DMS153 treated with DMSO at 0.1 percent for 48 hours (cell line): Measurements from ENCODE around the gene PRTG.
"Not testable (repeated sequence)": the region's sequence is repeated elsewhere in the genome, so short reads cannot be mapped to it uniquely, and the experiment has no call there.

Experiments used
- DNase-seq: peaks from one replicate; lab custom pipeline; 2025; ENCODE audit not compliant: unreplicated experiment; lab: John Stamatoyannopoulos, UW

PRTG gene

GRCh38 chr15:55750706-55751105, 7.8 kb upstream of the PRTG start:
- no peak for DNase-seq

GRCh38 chr15:55743729-55744655, 1.0 kb upstream of the PRTG start:
- DNase-seq = no peak

GRCh38 chr15:55742498-55742926, 440 bp downstream of the PRTG start:
- DNase-seq = no peak

- no peak for DNase-seq
These were observed 987 bp downstream of the PRTG start for GRCh38 chr15:55741833-55742497.

- DNase-seq = no peak
These were observed 1.7 kb downstream of the PRTG start for GRCh38 chr15:55740981-55741832.

GRCh38 chr15:55740359-55740878, 2.5 kb downstream of the PRTG start:
- DNase-seq = no peak

- DNase-seq = no peak
These were observed 3.3 kb downstream of the PRTG start for GRCh38 chr15:55739641-55740040.

- DNase-seq = no peak
These were observed 4.2 kb downstream of the PRTG start for GRCh38 chr15:55738715-55739114.

- no peak for DNase-seq
These were observed 5.6 kb downstream of the PRTG start for GRCh38 chr15:55737373-55737772.

GRCh38 chr15:55736756-55737155, 6.2 kb downstream of the PRTG start:
- no peak for DNase-seq

GRCh38 chr15:55734641-55735040, 8.3 kb downstream of the PRTG start:
- no peak for DNase-seq

GRCh38 chr15:55733461-55733860, 9.5 kb downstream of the PRTG start:
- DNase-seq = not testable (repeated sequence)

- no peak for DNase-seq
These were observed 21.3 kb downstream of the PRTG start for GRCh38 chr15:55721554-55722185.

- no peak for DNase-seq
These were observed 27.4 kb downstream of the PRTG start for GRCh38 chr15:55715355-55716076.

- no peak for DNase-seq
These were observed 28.9 kb downstream of the PRTG start for GRCh38 chr15:55714064-55714463.

- DNase-seq = no peak
These were observed 30.6 kb downstream of the PRTG start for GRCh38 chr15:55712363-55712762.

- no peak for DNase-seq
These were observed 32.7 kb downstream of the PRTG start for GRCh38 chr15:55710286-55710685.

GRCh38 chr15:55709458-55709857, 33.5 kb downstream of the PRTG start:
- DNase-seq = no peak

- no peak for DNase-seq
These were observed 34.2 kb downstream of the PRTG start for GRCh38 chr15:55708720-55709119.

GRCh38 chr15:55707951-55708350, 35.0 kb downstream of the PRTG start:
- DNase-seq = no peak
